Stimulated activated CD4-positive, alpha-beta T cell treated with anti-CD3 and anti-CD28 coated beads, Interleukin-4, amount 100 ng/mL, for 1 hour (primary cell): Measurements from ENCODE around the gene ZFP3.
"Not testable (repeated sequence)": the region's sequence is repeated elsewhere in the genome, so short reads cannot be mapped to it uniquely, and the experiment has no call there.

ENCODE experiments used
- DNase-seq: peaks from one replicate; pipeline ENCODE4 v3.0.0-alpha.2; 2020

ZFP3 gene

GRCh38 chr17:5126719-5127488, 48.6 kb downstream of the ZFP3 start:
- no peak for DNase-seq

- DNase-seq, result no peak
Measured at GRCh38 chr17:5127910-5128309, 49.6 kb downstream of the ZFP3 start.

GRCh38 chr17:5128387-5128786, 50.1 kb downstream of the ZFP3 start:
- not testable (repeated sequence) for DNase-seq

GRCh38 chr17:5128905-5129535, 50.8 kb downstream of the ZFP3 start:
- DNase-seq, result no peak

- DNase-seq, result not testable (repeated sequence)
Measured at GRCh38 chr17:5129770-5130169, 51.5 kb downstream of the ZFP3 start.

GRCh38 chr17:5130261-5130660, 52.0 kb downstream of the ZFP3 start:
- DNase-seq, result not testable (repeated sequence)

GRCh38 chr17:5130687-5131086, 52.4 kb downstream of the ZFP3 start:
- DNase-seq, result not testable (repeated sequence)

- no peak for DNase-seq
Measured at GRCh38 chr17:5131146-5131715, 53.0 kb downstream of the ZFP3 start.

GRCh38 chr17:5131799-5132502, 53.7 kb downstream of the ZFP3 start:
- DNase-seq, result not testable (repeated sequence)

GRCh38 chr17:5132503-5133225, 54.4 kb downstream of the ZFP3 start:
- not testable (repeated sequence) for DNase-seq

- no peak for DNase-seq
Measured at GRCh38 chr17:5133311-5133710, 55.0 kb downstream of the ZFP3 start.

GRCh38 chr17:5133961-5134360, 55.7 kb downstream of the ZFP3 start:
- DNase-seq, result not testable (repeated sequence)

GRCh38 chr17:5134571-5134970, 56.3 kb downstream of the ZFP3 start:
- DNase-seq, result not testable (repeated sequence)

- DNase-seq, result not testable (repeated sequence)
Measured at GRCh38 chr17:5135131-5135712, 57.0 kb downstream of the ZFP3 start.

GRCh38 chr17:5135726-5136579, 57.7 kb downstream of the ZFP3 start:
- DNase-seq, result no peak

- DNase-seq, result not testable (repeated sequence)
Measured at GRCh38 chr17:5136580-5137412, 58.5 kb downstream of the ZFP3 start.

- not testable (repeated sequence) for DNase-seq
Measured at GRCh38 chr17:5137511-5138197, 59.4 kb downstream of the ZFP3 start.

- not testable (repeated sequence) for DNase-seq
Measured at GRCh38 chr17:5138198-5138544, 59.9 kb downstream of the ZFP3 start.

GRCh38 chr17:5138616-5139457, 60.6 kb downstream of the ZFP3 start:
- no peak for DNase-seq
